HG03460 (cell line): ENCODE results near the gene ZNF189.

Experiments
- ATAC-seq: cut with Tn5 transposase; IDR thresholded peaks from one replicate; pipeline ENCODE4 v1.9.1; 2021; ENCODE audit not compliant: unreplicated experiment

ZNF189 gene

DNA sequence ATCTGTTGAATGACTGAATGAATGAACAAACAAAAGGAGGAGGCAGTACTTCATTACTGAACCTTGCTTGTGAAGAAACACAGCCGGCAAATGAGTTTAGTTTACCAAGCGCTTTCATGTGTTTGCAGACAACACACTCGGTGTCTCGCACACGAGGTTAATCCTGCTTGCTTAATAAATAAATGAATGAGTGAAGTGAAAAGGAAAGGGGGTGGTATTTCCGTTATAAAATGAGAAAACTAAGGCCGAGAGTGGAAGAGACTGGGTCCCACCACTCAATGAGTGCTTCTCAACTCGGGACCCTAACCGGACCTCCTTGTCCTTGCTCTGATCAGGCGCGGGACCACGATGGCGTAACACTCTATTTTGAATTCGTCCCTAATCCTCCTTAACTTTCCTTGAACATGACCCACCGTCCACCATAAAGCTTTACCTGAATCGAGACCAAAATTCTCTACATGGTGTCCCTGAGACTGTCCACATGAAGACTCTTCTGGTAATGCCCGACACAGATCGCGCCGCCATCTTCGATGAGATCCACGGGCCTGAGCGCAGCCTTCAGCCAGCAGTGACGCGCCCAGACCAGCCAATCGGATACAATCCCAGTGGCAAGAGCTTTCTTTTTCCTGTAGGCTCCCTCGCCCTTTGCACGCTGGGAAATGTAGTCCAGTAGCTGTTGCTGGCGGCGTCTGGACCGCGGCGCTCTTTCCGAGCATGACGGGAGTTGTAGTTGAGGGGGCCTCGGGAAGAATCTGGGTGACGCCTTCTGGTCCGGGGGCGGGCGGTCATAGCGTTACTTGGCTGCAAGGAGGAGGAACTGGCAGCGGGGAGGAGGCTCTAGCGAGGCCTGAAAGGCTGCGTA, at the start of gene ZNF189, which contains the start of gene MRPL50:
ZNF189 (plus strand) TSS at position 784 of the 862 bp plus-strand sequence. CDS start 306 bp downstream, outside the sequence.
MRPL50 (minus strand) TSS at position 551 of the 862 bp plus-strand sequence; CDS start at position 525, 26 bp downstream.
- ATAC-seq, result peak; percentile 97

DNA sequence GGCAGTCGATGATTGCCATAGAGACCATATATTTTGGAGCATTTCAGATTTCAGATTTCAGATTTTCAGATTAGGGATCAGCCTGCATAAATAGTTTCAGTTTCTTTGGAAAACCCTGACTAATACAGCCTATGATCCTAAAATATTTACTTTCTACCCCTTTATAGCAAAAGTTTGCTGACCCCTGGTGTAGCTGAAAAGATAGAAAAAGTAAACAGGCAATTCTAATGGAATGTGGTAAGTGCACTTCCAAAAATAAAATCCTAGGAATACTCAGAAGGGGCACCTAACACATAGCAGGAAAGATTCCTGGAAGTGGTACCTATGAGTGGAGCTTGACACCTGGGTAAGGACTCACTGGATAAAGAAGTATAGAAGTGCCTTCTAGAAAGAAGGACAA, 48.4 kb upstream of the ZNF189 start:
- no peak for ATAC-seq

DNA sequence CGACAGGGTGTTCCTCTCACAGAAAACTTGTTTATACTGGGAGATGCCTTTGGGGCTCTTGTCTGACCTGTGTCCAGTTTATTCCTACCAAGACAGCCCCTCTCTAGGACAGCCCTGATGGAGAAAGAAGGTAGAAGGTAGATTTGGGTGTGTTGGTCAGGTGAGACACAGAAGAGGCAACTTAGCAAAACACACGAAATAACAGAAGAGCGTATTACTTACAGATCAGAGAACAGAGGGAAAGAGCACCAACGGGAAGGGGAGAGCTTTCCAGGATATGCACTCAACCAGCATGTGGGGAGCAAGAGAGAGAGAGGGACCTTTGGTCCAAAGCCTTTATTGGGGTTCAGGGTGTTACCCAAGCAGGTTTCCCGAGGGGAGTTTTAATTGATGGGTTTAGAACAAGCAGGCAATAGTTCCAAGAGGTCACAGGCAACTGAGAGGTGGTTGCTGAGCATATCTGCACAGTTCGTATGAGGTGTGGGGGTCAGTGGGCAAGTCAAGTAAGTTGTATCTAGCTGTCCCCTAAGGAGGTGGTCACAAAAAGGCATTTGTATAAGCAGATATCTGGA, 45.7 kb upstream of the ZNF189 start:
- no peak for ATAC-seq

DNA sequence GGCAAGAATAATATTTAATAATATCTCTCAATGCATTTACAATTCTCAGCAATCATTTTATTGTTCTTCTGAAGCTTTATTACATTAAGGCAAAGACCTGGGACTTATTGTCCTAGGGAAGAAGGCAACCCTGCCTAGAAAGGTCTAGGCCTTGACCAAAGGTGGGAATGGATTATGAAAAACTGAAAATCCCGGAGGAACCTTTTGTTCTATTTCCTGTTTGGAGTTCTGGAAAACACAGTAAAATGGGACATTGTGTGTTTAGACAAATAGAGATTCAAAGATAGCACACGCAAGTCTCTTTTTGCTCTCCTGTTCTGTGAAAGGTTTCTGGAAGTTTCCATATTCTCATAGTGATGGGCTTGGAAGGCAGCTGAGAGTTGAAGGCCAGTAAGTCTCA, 45.0 kb upstream of the ZNF189 start:
- ATAC-seq, result no peak

DNA sequence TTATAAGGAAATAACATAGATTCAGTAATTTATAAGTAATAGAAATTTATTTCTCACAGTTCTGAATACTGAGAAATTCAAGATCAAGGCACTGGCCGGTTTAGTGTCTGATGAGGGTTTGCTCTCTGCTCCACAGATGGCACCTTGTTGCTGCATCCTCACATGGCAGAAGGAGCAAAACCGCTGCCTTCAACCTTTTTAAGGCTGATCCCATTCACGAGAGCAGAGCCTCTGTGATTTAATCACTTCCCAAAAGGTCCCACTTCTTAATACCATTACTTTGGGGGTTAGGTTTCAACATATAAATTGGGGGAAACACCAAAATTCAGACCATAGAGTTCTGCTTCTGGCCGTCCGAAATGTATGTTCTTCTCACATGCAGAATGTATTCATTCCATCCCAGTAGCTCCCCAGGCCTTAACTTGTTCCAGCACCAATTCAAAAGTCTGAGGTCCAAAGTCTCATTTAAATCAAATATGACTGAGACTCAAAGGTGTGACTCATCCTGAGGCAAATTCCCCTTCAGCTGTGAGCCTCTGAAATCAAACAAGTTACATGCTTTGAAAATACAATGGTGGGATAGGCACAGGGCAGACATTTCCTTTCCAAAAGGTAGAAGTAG, 44.4 kb upstream of the ZNF189 start:
- ATAC-seq, result no peak

DNA sequence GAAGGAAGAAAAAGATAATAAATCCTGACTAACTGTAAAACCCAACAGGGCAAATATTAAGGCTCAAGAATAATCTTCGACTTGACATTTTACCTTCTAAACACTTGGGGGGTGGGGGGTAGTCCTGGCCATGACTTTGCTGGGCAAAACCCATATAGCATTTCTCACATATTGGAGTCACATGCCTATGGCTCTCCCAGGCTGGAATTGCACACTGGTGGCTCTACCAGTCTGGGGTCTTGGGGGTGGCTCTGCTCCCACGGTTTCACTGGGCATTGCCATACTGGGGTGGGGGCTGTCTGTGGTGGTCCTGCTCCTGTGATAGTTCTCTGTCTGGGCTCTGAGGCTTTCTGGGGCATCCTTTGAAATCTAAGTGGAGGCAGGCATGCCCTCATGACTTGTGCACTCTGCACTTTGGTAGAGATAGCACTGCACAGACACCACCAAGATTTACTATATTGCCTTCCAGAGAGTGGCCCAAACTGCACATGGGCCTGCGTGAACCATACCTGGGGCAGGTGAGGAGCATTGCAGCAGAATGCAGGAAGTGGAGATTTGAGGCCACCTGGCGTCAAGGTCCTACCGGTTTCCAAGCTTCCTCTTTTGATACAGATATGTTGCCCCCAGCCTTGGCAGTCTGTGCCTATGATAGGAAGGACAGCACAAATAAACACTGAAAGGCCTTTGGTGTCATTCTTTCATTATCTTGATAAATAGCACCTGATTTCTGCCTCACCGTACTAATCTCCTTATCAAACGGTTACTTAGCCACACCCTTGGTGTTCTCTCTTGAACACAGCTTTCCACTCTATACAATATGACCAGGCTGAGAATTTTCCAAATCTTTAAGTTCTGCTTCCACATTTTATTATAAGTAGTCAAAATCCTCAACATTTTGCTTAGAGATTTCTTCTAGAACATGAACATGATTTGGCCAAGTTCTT, 43.6 kb upstream of the ZNF189 start:
- no peak for ATAC-seq

DNA sequence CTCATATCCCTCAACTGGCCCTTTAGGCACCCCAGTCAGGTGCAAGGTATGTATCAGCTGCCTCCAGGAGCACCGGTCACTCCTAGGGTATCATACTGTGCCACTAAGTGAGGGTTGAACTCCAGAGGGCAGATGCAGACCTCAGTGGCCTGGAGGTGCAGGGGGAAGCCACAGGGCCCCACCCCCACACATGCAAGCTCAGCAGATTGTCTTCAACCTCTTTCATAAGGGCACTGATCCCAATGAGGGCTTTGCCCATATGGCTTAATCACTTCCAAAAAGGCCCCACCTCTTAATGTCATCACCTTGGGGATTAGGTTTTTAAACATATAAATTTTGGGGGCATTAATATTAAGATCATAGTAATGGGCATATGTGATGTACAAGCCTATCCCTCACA, 42.0 kb upstream of the ZNF189 start:
- ATAC-seq, result no peak

DNA sequence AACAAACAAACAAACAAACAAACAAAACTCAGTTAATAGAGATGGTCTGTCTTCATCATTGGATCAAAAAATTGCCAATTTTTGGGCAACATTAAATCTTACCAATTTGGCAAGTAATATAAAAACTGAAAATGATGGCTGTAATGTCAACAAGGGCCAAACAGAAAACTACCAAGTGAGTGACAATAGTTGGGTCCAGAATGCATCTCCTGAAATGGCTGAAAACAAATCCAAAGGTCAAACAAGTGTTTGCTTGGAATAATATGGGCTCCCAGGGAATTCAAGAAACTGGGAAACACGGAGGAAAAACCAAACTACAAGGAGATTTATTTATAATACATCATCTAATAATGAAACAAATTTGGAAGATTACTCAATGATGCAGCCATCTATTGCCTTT, 39.0 kb upstream of the ZNF189 start:
- ATAC-seq, result no peak

DNA sequence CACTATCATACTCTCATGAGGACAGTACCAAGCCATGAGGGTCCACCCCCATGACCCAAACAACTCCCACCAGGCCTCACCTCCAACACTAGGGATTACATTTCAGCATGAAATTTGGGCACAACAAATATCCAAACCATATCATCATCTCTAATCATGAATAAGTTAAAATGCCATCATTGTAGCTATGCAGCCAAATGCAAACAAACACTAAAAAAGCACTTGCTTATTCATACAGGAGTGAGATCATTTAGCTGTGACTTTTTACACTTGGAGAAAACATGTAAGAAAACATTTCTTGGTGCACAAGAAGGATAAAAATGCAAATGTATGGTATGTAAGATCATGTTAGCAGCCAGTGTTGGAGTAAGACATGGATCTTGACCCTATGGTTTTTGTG, 38.0 kb upstream of the ZNF189 start:
- ATAC-seq, result no peak

DNA sequence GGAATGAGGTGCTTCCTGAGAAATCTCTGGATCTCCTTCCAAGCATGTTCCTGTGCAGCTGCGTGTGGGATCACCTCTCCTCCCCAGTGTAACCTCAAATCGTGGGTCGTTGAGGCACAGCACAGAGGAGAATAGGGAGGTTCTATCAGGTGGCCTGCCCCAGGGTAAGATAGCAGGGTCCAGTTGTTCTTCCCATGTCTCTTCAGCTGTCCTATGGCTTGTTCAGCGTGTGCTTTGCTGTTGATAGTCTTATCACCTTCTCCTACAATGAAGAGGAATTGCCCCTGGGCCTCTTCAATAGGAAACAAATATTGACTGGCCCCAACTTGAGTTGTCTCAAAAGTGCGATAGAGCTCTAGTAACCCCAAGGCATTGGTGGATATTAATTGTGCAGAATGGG, 36.2 kb upstream of the ZNF189 start:
- no peak for ATAC-seq

DNA sequence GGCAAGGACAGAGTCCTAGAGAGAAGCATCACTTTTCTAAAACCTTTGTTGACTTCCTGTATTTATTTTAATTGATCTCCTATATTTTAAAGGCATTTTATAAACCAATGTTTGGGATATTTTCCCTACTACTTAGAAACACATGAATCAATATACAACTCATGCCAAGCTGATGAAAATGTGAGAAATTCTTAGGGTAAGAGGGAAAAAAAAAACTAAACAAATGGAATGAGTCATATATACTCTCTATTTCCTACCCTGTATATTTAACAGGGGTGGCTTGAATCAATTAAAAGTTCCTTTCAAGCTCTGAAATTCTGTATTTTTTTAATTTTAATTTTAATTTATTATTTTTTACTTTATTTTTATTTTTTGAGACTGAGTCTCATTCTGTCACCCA, 33.5 kb upstream of the ZNF189 start:
- no peak for ATAC-seq

DNA sequence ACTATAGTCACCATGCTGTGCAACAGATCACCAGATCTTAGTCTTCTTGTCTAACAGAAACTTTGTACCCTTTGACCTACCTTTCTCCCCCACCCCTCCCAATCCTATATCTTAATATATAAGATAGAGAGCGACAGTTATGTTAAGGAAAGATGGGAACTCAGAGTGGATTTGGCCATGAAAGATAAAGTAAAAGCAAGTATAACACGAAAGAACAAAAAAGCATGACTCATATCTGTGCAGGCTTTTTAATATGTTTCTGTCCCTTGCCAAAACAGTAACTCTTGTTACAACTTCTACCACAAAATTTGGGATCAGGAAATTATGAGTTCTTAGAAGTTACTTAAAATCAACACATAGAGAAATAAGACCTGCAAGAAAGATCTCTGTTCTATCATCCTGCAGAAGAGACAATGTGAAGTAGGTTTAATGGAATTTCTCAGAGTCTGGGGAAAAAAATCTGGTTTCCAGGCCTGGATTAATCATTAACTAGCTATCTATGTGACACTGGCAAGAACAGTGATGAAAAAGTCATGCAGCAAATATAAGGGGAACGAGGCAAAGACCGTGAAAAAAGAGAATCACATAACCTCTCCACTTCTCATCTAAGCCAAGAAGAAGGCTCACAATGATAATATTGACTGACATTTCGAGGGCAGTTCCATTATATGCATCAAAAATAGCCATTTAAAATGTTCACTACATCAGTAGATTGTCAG, 32.5 kb upstream of the ZNF189 start:
- ATAC-seq, result no peak

DNA sequence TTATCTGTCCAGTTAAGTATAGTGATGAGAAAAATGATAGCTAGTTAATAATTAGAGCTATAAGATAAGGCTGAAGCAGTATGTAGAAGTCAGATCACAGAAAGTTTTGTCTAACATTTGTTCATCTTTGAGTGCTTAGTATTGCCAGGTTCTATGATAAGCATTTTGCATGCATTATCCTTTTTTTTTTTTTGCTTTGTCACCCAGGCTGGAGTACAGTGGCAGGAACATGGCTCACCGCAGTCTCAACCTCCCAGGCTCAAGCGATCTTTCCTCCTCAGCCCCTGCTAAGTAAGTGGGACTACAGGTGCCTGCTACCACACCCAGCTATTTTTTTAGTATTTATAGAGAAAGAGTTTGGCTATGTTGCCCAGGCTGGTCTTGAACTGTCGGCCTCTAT, 31.3 kb upstream of the ZNF189 start:
- no peak for ATAC-seq

DNA sequence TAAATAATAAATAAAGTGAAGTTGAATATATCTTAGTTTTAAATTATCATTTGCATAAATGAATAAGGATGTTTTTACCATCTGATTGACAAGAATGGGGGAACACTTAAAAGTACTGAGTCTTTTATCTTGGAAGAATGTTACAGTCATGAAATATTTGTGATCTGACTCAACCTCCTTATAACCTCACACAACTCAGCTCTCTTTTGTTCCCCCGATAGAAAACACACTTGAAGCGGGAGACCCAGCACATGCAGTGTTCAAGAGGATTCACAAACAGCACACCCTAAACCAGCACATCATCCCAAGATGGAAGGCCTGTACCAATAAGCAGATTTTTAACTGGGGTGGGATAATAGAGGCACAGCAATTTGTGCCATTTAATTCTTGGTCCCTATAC, 29.4 kb upstream of the ZNF189 start:
- ATAC-seq, result no peak

DNA sequence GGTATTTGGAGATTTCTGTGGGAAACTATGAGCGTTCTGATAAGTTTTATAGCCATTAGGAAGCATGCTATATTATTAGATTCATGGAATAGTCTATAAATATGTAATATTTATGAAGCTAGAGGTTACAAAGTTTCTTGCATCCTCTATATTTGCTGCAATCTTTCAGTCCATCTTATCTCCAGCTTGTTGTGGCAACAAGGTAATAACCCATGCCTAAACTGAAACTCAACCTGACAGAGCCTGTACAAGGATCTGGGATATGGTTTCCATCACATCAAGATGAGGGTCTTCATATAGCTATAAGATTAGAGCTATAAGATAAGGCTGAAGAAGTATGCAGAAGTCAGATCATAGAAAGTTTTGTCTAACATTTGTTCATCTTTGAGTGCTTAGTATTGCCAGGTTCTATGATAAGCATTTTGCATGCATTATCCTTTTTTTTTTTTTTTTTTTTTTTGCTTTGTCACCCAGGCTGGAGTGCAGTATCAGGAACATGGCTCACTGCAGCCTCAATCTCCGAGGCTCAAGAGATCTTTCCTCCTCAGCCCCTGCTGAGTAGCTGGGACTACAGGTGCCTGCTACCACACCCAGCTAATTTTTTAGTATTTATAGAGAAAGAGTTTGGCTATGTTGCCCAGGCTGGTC, 28.6 kb upstream of the ZNF189 start:
- no peak for ATAC-seq

DNA sequence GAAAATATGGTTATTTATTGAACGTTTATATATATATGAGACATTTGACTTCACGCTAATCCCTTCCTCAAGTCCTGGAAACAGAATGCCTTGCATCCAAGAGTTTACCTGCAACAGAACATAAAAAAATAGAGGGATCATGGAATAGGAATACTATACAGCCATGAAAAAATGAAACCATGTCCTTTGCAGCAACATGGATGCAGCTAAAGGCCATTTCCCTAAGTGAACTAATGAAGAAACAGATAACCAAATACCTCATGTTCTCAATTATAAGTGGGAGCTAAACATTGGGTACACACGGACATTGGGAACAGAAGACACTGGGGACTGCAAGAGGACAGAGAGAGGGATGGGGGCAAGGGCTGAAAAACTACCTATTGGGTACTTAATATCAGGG, 26.8 kb upstream of the ZNF189 start:
- ATAC-seq, result no peak

DNA sequence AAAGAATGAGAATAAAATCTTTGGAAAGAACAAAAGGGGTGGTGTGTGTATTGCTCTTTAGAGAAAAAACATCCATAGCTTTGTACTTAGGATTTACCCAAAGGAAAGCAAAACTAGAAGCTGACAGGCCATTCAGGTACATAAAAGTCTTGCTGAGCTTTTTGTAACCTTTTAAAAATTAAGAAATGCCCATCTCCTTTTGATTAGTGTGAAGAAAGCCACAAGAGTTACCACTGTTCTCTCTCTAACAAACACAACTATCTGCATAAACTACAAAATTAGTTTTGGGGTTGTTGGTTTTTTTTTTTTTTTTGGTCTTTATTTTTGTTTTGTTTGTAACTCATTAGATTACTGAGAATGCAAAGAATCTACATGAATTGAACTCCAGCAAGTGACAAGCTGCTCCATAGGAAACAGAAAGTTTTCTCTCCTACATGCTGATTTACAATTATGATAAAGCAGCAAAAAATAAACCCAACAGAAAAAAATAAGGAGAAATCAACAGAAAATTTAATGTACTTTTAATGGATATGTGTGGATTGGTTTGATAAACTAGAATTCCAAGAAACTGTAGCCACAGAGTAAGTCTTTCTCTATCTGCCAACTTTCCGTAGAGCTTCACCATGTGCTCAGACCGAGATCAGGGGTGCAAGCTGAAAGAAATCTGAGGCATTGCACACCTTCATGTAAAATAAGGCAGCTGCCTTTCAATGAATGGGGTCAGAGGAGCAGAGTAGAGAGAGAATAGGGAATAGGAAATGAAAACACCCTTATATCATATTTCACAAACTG, 26.1 kb upstream of the ZNF189 start:
- no peak for ATAC-seq

DNA sequence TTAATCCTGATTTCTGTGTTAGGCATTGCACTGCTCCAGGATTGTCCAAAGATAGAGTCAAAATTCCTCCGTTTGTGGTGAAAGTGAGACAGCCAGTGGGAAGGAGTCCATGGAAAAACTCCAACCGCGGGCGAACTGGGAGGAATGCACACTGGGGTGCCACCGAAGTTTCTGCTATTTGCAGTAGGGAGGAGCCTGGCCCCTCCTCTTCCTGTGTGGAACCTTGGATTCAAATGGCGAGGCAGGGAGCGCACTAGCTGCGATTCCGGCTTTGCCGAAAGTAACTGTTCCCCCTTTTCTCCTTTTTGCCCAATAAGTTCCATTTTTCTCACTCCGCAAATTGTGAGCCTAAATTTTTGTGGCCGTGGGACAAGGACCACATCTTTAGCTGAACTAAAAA, 23.1 kb upstream of the ZNF189 start:
- no peak for ATAC-seq
